ENCODE data around the gene SOD3.

SOD3 gene

DNA sequence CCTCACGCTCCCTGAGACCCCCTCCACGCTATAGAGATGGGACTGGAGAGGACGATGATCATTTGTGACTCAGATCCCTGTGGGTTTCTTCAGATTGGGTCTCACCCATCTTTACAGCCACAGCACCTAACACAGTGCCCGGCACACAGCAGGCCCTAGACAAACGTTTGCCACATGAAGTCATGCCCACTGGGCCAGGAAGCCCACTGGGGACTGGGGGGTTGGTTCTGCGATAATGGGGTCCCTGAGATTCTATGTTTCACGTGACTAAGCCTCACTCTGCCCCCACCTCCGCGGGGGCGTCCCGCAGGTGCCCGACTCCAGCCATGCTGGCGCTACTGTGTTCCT, 3.8 kb downstream of the SOD3 start:
- CTCF ChIA-PET = no interaction called here
- H3K9me3 ChIP-seq (ENCODE audit: control insufficient read depth, insufficient read depth, low read depth, low read length) = no peaks in the 10 kb centered on the region
- TF ChIP-seq YY2 (tag by site-specific recombination; IDR thresholded peaks at IDR 0.05) (no peak), ZIC2 (tag by site-specific recombination; IDR thresholded peaks at IDR 0.05) (no peak)
- H3K36me3 ChIP-seq (ENCODE audit: control insufficient read depth in 2 of 2, insufficient read depth in 1 of 2, low read length in 2 of 2) = no peaks in the 10 kb centered on the region
- no peak overlapping the region for H3K27ac ChIP-seq (ENCODE audit: extremely low read depth, low read depth, low read length)
- POLR2A ChIA-PET = no interaction called here
- H3K4me1 ChIP-seq (ENCODE audit: control insufficient read depth, insufficient read depth, low read length) = no peaks in the 10 kb centered on the region
- no peak overlapping the region for H3K4me3 ChIP-seq (ENCODE audit: low read depth, low read length)

DNA sequence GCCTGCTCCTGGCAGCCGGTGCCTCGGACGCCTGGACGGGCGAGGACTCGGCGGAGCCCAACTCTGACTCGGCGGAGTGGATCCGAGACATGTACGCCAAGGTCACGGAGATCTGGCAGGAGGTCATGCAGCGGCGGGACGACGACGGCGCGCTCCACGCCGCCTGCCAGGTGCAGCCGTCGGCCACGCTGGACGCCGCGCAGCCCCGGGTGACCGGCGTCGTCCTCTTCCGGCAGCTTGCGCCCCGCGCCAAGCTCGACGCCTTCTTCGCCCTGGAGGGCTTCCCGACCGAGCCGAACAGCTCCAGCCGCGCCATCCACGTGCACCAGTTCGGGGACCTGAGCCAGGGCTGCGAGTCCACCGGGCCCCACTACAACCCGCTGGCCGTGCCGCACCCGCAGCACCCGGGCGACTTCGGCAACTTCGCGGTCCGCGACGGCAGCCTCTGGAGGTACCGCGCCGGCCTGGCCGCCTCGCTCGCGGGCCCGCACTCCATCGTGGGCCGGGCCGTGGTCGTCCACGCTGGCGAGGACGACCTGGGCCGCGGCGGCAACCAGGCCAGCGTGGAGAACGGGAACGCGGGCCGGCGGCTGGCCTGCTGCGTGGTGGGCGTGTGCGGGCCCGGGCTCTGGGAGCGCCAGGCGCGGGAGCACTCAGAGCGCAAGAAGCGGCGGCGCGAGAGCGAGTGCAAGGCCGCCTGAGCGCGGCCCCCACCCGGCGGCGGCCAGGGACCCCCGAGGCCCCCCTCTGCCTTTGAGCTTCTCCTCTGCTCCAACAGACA, 4.4 kb downstream of the SOD3 start:
- CTCF ChIA-PET = no interaction called here
- POLR2A ChIA-PET = no interaction called here
- no peak overlapping the region for H3K27ac ChIP-seq (ENCODE audit: extremely low read depth, low read depth, low read length)
- H3K4me1 ChIP-seq (ENCODE audit: control insufficient read depth, insufficient read depth, low read length) = no peaks in the 10 kb centered on the region
- no peaks in the 10 kb centered on the region for H3K36me3 ChIP-seq (ENCODE audit: control insufficient read depth in 2 of 2, insufficient read depth in 1 of 2, low read length in 2 of 2)
- H3K4me3 ChIP-seq (ENCODE audit: low read depth, low read length) = no peak overlapping the region
- TF ChIP-seq ZNF677 (tag by site-specific recombination; IDR thresholded peaks at IDR 0.05) (no peak), ZNF248 (tag by site-specific recombination; IDR thresholded peaks at IDR 0.05) (no peak)
- TF ChIP-seq, protein P1, sequence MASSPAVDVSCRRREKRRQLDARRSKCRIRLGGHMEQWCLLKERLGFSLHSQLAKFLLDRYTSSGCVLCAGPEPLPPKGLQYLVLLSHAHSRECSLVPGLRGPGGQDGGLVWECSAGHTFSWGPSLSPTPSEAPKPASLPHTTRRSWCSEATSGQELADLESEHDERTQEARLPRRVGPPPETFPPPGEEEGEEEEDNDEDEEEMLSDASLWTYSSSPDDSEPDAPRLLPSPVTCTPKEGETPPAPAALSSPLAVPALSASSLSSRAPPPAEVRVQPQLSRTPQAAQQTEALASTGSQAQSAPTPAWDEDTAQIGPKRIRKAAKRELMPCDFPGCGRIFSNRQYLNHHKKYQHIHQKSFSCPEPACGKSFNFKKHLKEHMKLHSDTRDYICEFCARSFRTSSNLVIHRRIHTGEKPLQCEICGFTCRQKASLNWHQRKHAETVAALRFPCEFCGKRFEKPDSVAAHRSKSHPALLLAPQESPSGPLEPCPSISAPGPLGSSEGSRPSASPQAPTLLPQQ (tag by site-specific recombination; IDR thresholded peaks at IDR 0.05) = no peak
- no peaks in the 10 kb centered on the region for H3K9me3 ChIP-seq (ENCODE audit: control insufficient read depth, insufficient read depth, low read depth, low read length)

DNA sequence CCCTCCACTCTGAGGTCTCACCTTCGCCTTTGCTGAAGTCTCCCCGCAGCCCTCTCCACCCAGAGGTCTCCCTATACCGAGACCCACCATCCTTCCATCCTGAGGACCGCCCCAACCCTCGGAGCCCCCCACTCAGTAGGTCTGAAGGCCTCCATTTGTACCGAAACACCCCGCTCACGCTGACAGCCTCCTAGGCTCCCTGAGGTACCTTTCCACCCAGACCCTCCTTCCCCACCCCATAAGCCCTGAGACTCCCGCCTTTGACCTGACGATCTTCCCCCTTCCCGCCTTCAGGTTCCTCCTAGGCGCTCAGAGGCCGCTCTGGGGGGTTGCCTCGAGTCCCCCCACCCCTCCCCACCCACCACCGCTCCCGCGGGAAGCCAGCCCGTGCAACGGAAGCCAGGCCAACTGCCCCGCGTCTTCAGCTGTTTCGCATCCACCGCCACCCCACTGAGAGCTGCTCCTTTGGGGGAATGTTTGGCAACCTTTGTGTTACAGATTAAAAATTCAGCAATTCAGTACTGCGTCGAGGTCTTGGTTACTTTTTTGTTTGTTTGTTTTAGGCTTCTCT, 5.0 kb downstream of the SOD3 start:
- ChIA-PET CTCF (no interaction called here), POLR2A (no interaction called here)
- no peak overlapping the region for H3K27ac ChIP-seq (ENCODE audit: extremely low read depth, low read depth, low read length)
- H3K36me3 ChIP-seq (ENCODE audit: control insufficient read depth in 2 of 2, insufficient read depth in 1 of 2, low read length in 2 of 2) = no peaks in the 10 kb centered on the region
- no peaks in the 10 kb centered on the region for H3K9me3 ChIP-seq (ENCODE audit: control insufficient read depth, insufficient read depth, low read depth, low read length)
- no peak overlapping the region for H3K4me3 ChIP-seq (ENCODE audit: low read depth, low read length)
- TF ChIP-seq, protein P2, sequence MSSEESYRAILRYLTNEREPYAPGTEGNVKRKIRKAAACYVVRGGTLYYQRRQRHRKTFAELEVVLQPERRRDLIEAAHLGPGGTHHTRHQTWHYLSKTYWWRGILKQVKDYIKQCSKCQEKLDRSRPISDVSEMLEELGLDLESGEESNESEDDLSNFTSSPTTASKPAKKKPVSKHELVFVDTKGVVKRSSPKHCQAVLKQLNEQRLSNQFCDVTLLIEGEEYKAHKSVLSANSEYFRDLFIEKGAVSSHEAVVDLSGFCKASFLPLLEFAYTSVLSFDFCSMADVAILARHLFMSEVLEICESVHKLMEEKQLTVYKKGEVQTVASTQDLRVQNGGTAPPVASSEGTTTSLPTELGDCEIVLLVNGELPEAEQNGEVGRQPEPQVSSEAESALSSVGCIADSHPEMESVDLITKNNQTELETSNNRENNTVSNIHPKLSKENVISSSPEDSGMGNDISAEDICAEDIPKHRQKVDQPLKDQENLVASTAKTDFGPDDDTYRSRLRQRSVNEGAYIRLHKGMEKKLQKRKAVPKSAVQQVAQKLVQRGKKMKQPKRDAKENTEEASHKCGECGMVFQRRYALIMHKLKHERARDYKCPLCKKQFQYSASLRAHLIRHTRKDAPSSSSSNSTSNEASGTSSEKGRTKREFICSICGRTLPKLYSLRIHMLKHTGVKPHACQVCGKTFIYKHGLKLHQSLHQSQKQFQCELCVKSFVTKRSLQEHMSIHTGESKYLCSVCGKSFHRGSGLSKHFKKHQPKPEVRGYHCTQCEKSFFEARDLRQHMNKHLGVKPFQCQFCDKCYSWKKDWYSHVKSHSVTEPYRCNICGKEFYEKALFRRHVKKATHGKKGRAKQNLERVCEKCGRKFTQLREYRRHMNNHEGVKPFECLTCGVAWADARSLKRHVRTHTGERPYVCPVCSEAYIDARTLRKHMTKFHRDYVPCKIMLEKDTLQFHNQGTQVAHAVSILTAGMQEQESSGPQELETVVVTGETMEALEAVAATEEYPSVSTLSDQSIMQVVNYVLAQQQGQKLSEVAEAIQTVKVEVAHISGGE (tag by site-specific recombination; conservative IDR thresholded peaks at IDR 0.05; ENCODE audit: low read depth) = no peak
- TF ChIP-seq TCF7L2 (IDR thresholded peaks at IDR 0.05; ENCODE audit: borderline replicate concordance, low read depth, low read length) (no peak), ZNF660 (tag by site-specific recombination; IDR thresholded peaks at IDR 0.05) (no peak), ZBTB21 (tag by site-specific recombination; IDR thresholded peaks at IDR 0.05) (no peak)
- TF ChIP-seq, protein P3, sequence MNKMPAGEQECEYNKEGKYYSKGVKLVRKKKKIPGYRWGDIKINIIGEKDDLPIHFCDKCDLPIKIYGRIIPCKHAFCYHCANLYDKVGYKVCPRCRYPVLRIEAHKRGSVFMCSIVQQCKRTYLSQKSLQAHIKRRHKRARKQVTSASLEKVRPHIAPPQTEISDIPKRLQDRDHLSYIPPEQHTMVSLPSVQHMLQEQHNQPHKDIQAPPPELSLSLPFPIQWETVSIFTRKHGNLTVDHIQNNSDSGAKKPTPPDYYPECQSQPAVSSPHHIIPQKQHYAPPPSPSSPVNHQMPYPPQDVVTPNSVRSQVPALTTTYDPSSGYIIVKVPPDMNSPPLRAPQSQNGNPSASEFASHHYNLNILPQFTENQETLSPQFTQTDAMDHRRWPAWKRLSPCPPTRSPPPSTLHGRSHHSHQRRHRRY (tag by site-specific recombination; IDR thresholded peaks at IDR 0.05) = no peak
- H3K4me1 ChIP-seq (ENCODE audit: control insufficient read depth, insufficient read depth, low read length) = no peaks in the 10 kb centered on the region

Data from HEK293 (cell line).